Esophagus squamous epithelium (tissue), 5 donors: ENCODE data around the gene C4orf51. TPM values are rescaled to one million over a fixed set of nuclear protein-coding genes. Genes with fewer than 3 reads are reported as not detected.

Experiments
- DNase-seq: peaks from one replicate; lab custom pipeline; 2025; lab: John Stamatoyannopoulos, UW
- H3K27ac ChIP-seq, 4 donors: fragments of 200-600 bp; sonication (generic); one replicate each; pipeline ENCODE4 v1.5.1; 2016 to 2019; ENCODE audit warnings: mild to moderate bottlenecking in 1 of 4
- H3K27me3 ChIP-seq, 4 donors: fragments of 200-600 bp; sonication (generic); 1 replicate in 3 of 4; 2 replicates in 1 of 4; pipeline versions ENCODE4 v1.5.1 to v1.6.0; 2017 to 2021; ENCODE audit warnings: antibody characterized with exemption in 1 of 4
- H3K36me3 ChIP-seq, 3 donors: fragments of 200-600 bp; sonication (generic); one replicate each; pipeline ENCODE4 v1.5.1; 2016 to 2019
- H3K4me1 ChIP-seq, 3 donors: fragments of 200-600 bp; sonication (generic); one replicate each; pipeline ENCODE4 v1.5.1; 2017 to 2019
- H3K4me3 ChIP-seq, 4 donors: fragments of 200-600 bp; sonication (generic); 1 replicate in 3 of 4; 2 replicates in 1 of 4; pipeline ENCODE4 v1.5.1; 2016 to 2019; ENCODE audit warnings: mild to moderate bottlenecking in 2 of 4, moderate library complexity in 1 of 4
- H3K9me3 ChIP-seq, 3 donors: fragments of 200-600 bp; sonication (generic); one replicate each; pipeline ENCODE4 v1.5.1; 2016 to 2019
- POLR2A ChIP-seq, 4 donors: fragments of 450-650 bp; IDR thresholded peaks; one replicate each; pipeline ENCODE4 v1.6.1; 2017; ENCODE audit warnings: antibody characterized with exemption in 4 of 4, mild to moderate bottlenecking in 4 of 4, moderate library complexity in 3 of 4
- WGBS, 2 donors: methylation state at CpG; one replicate each; pipeline ENCODE4 v1.1.5; 2018; 5-methylcytosine and 5-hydroxymethylcytosine counted together
- intact Hi-C: fragments of 100-400 bp; cut with DNase I; formaldehyde crosslinking; loops from one replicate; pipeline ENCODE4 v1.15.0; 2022
- total RNA-seq, 4 donors: library from RNA; depleted of rRNA; stranded (reverse); fragments of >200 nt; gene quantifications; one replicate each; pipeline ENCODE4 v1.1.0, GENCODE V29; 2016
- TF ChIP-seq, protein P1 (sequence below), 6 experiments: fragments of 450-650 bp in 4 of 6; fragments of 200-600 bp in 2 of 6; sonication (generic) in 2 of 6; IDR thresholded peaks; one replicate each; pipeline ENCODE4 v1.5.1; 2016 to 2019; ENCODE audit warnings: antibody characterized with exemption in 6 of 6, mild to moderate bottlenecking in 4 of 6, moderate library complexity in 4 of 6
- donor health status: DM: yes; HTN: yes; CAD: no.

The C4orf51 gene
- total RNA-seq, 4 donors from 2014 or later, result not detected

DNA sequence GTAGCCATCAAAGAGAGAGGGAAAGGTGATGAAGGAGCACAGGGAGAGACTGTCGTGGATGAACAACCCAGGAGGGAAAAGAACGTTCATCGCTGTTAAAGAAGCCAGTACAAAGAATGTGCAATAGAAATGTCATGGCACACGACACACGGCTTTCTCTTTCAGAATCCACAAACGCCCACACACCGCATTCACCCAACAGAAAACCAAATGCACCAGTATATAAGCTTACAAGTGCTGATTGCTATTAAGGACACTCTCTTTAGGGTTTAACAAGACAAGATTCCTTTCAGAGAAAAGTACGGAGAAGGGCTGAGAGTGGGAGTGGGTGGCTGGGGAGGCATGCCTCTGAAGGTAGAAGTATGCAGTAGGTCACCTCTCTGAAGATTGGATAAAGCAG lies 80.2 kb downstream of the C4orf51 start:
- no peaks in the 10 kb centered on the region for H3K9me3 ChIP-seq
- DNase-seq, result no peak
- WGBS, 2 donors, result 88 to 95% methylated on average over 8 of the region's 8 CpGs
- H3K27ac ChIP-seq, result no peak overlapping the region
- no peak overlapping the region for H3K4me3 ChIP-seq
- TF ChIP-seq, protein P1, sequence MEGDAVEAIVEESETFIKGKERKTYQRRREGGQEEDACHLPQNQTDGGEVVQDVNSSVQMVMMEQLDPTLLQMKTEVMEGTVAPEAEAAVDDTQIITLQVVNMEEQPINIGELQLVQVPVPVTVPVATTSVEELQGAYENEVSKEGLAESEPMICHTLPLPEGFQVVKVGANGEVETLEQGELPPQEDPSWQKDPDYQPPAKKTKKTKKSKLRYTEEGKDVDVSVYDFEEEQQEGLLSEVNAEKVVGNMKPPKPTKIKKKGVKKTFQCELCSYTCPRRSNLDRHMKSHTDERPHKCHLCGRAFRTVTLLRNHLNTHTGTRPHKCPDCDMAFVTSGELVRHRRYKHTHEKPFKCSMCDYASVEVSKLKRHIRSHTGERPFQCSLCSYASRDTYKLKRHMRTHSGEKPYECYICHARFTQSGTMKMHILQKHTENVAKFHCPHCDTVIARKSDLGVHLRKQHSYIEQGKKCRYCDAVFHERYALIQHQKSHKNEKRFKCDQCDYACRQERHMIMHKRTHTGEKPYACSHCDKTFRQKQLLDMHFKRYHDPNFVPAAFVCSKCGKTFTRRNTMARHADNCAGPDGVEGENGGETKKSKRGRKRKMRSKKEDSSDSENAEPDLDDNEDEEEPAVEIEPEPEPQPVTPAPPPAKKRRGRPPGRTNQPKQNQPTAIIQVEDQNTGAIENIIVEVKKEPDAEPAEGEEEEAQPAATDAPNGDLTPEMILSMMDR (IDR thresholded peaks at IDR 0.05), result no peak
- no peak for TF ChIP-seq POLR2A (IDR thresholded peaks at IDR 0.05)
- intact Hi-C loops, result no loop called here
- H3K27me3 ChIP-seq, result no peaks in the 10 kb centered on the region
- peaks cover 0 to 58% (median 8%) of the 10 kb centered on the region in 3 donors for H3K36me3 ChIP-seq
- no peaks in the 10 kb centered on the region for H3K4me1 ChIP-seq

DNA sequence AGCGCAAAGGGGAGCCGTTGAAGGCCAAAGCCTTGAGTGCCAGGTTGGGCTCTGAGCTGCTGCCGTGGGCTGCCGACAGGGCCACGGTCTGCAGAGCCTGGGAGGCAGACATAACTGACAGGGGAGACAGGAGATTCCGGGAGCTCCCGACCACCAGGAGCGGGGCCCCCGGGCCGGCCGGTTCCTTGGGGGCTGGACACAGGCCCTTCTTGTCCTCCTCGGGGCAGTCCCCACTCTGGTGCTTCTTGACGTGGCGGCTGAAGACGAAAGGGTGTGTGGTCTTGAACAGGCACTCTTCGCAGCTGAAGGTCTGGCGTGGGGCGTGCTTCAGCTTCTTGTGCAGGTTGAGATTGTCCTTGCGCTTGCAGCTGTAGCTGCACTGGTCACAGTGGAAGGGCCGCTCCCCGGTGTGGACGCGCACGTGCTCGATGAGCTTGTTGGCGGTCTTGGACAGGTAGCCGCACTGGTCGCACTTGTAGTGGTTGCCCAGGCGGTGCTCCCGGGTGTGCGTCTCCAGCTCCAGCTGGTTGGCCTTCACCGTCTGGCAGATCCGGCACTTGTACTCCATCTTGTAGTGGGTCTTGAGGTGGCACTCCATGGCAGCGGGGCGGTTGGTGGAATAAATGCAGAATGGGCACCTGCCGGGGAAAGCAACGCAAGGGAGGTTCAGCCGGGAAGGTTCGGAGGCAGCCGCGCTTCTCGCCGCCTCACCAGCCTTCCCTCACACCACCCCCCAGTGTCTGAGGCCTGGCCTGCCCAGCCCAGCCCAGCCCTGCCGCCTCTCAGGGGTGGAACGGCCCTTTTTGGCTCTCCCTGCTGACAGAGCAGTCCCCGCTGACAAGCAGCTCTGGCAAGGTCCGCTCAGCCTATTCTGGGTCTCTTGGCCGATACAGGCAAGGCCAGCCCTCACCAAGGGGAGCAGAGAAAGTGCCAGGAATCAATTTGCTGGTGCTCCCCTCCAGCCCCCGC lies 81.3 kb downstream of the C4orf51 start:
- Histone ChIP-seq H3K27me3 (no peaks in the 10 kb centered on the region), H3K4me3 (no peak overlapping the region), H3K27ac (no peak overlapping the region), H3K36me3 (peaks cover 0 to 69% (median 11%) of the 10 kb centered on the region in 3 donors), H3K4me1 (no peaks in the 10 kb centered on the region), H3K9me3 (no peaks in the 10 kb centered on the region)
- no peak for TF ChIP-seq POLR2A (IDR thresholded peaks at IDR 0.05)
- TF ChIP-seq, protein P1 (IDR thresholded peaks at IDR 0.05), result no peak
- WGBS, 2 donors, result 96 to 100% methylated on average over 2 to 19 of the region's 49 CpGs
- no peak for DNase-seq
- intact Hi-C loops, result no loop called here

DNA sequence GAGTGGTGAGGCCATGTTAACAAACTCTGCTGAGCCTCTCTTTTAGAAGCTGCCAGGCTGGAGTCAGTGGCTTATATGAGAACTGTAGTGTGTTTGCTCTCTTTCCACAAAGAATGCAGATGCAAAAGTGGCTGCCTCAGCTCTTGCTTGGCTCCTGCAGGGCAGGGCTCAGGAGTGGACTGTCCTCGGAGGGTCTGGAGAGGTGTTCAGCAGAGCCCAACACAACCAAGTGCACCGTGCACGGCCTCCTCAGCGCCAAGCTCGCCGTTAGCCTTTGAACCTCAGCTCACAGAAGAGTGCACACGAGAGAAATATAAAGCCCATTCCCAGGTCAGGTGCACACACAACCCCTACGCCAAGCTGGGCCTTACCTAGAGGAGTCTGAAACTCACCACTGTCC lies 82.8 kb downstream of the C4orf51 start:
- TF ChIP-seq POLR2A (IDR thresholded peaks at IDR 0.05), result no peak
- TF ChIP-seq, protein P1 (IDR thresholded peaks at IDR 0.05), result no peak
- WGBS, 2 donors, result 96 to 98% methylated on average over 5 to 8 of the region's 8 CpGs
- Histone ChIP-seq H3K27ac (no peak overlapping the region), H3K4me3 (no peak overlapping the region), H3K9me3 (no peaks in the 10 kb centered on the region), H3K36me3 (peaks cover 0 to 70% (median 11%) of the 10 kb centered on the region in 3 donors), H3K4me1 (no peaks in the 10 kb centered on the region), H3K27me3 (no peaks in the 10 kb centered on the region)
- intact Hi-C loops, result no loop called here
- no peak for DNase-seq

DNA sequence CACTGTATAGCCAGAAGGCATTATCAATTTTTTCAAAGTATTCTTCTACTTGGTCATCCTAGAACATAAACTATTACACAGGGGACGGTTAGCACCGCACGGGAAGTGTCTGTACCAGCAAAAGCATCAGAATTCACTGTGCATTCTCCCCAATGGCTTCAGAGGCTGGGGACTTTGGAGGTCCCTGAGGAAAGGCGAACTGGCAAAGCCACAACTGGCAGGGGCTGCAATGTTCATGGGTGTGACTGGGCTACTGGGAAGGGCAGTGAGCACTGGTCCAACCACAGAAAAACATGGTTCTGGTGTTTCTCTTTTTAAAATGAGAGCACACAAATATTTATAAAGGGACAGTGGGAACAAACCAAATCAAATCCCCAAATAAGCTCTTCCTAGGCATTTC lies 83.5 kb downstream of the C4orf51 start:
- Histone ChIP-seq H3K27me3 (no peaks in the 10 kb centered on the region), H3K36me3 (peaks cover 0 to 70% (median 11%) of the 10 kb centered on the region in 3 donors), H3K27ac (no peak overlapping the region), H3K4me1 (no peaks in the 10 kb centered on the region), H3K4me3 (no peak overlapping the region), H3K9me3 (no peaks in the 10 kb centered on the region)
- intact Hi-C loops, result no loop called here
- no peak for DNase-seq
- TF ChIP-seq, protein P1 (IDR thresholded peaks at IDR 0.05), result no peak
- no peak for TF ChIP-seq POLR2A (IDR thresholded peaks at IDR 0.05)
- 93 to 96% methylated on average over 3 to 4 of the region's 4 CpGs for WGBS, 2 donors

DNA sequence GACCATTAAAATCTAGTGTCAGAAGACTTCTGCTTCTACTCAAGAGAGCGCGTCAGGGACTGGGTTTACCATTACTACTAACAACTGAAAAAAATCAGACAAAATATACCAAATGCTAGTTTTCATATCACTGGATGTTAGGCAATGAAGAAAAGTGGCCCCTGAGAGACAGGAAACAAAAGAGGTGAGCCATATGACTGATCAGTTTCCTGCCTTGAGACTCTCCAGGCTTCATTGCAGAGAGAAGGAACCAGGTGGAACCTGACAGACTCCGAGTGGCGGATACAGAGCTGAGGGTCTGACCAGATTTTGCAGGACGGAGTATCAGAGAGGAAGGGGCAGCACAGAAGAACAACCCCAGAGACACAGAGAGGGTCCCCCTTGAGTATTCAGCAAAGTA lies 86.3 kb downstream of the C4orf51 start:
- WGBS, 2 donors, result 86 to 93% methylated on average over 5 of the region's 5 CpGs
- intact Hi-C loops, result no loop called here
- H3K9me3 ChIP-seq, result no peaks in the 10 kb centered on the region
- no peak for DNase-seq
- no peaks in the 10 kb centered on the region for H3K27me3 ChIP-seq
- no peak overlapping the region for H3K27ac ChIP-seq
- TF ChIP-seq, protein P1 (IDR thresholded peaks at IDR 0.05), result no peak
- no peak for TF ChIP-seq POLR2A (IDR thresholded peaks at IDR 0.05)
- H3K36me3 ChIP-seq, result peaks cover 0 to 51% (median 4%) of the 10 kb centered on the region in 3 donors
- H3K4me1 ChIP-seq, result no peaks in the 10 kb centered on the region
- no peak overlapping the region for H3K4me3 ChIP-seq
